CD14-positive monocyte (primary cell): ENCODE measurements around the gene SLC9A7. TPM values are rescaled to one million over a fixed set of nuclear protein-coding genes. Genes with fewer than 3 reads are reported as not detected.
A peak's percentile ranks its signal among the peaks of the same experiment; 100 is the strongest.

ENCODE experiments used
- DNase-seq, 3 donors: peaks; one replicate each; pipeline ENCODE4 v3.0.0-alpha.2; 2011 to 2022
- H2AFZ ChIP-seq: 2 replicates; pipeline ENCODE4 v1.6.0; 2012; ENCODE audit warnings: mild to moderate bottlenecking, low read depth, low read length, inconsistent platforms; ENCODE audit not compliant: insufficient read depth, poor library complexity, severe bottlenecking
- H3K27ac ChIP-seq, 2 donors: 1 replicate in 1 of 2; 2 replicates in 1 of 2; pipeline ENCODE4 v1.5.1; 2012 to 2013; ENCODE audit warnings: low read length in 2 of 2, control low read depth in 1 of 2, inconsistent platforms in 1 of 2, low read depth in 1 of 2, mild to moderate bottlenecking in 1 of 2
- H3K27me3 ChIP-seq, 2 donors: one replicate each; pipeline versions ENCODE4 v1.6.0 to v1.6.1; 2011 to 2013; ENCODE audit warnings: low read length in 2 of 2; ENCODE audit not compliant: control insufficient read depth in 2 of 2, insufficient read depth in 2 of 2
- H3K36me3 ChIP-seq, 2 donors: replicated peaks in 1 of 2; 1 replicate in 1 of 2; 2 replicates in 1 of 2; pipeline versions ENCODE4 v1.5.1 to v1.6.1; 2012 to 2013; ENCODE audit warnings: low read length in 2 of 2, control low read depth in 1 of 2, inconsistent platforms in 1 of 2, mild to moderate bottlenecking in 1 of 2; ENCODE audit not compliant: insufficient read depth in 2 of 2, control insufficient read depth in 1 of 2
- H3K4me1 ChIP-seq, 2 donors: 1 replicate in 1 of 2; 2 replicates in 1 of 2; pipeline versions ENCODE4 v1.5.1 to v1.6.1; 2012 to 2013; ENCODE audit warnings: low read length in 2 of 2, control low read depth in 1 of 2, inconsistent platforms in 1 of 2, mild to moderate bottlenecking in 1 of 2, moderate library complexity in 1 of 2; ENCODE audit not compliant: insufficient read depth in 2 of 2, control insufficient read depth in 1 of 2
- H3K4me2 ChIP-seq: replicated peaks from 2 replicates; pipeline ENCODE3; 2012; ENCODE audit warnings: low read length, moderate library complexity, mild to moderate bottlenecking; ENCODE audit not compliant: poor library complexity, severe bottlenecking; ENCODE audit errors: extremely low read depth
- H3K4me3 ChIP-seq, 3 experiments: fragments of 200-600 bp in 1 of 3; sonication (generic) in 1 of 3; replicated peaks in 1 of 3; 1 replicate in 2 of 3; 2 replicates in 1 of 3; pipeline ENCODE4 v1.5.1; 2011 to 2013; ENCODE audit warnings: low read length in 3 of 3, mild to moderate bottlenecking in 3 of 3, control low read depth in 2 of 3, low read depth in 2 of 3, inconsistent platforms in 1 of 3, moderate library complexity in 1 of 3
- H3K79me2 ChIP-seq: 2 replicates; pipeline ENCODE4 v1.6.0; 2012; ENCODE audit warnings: mild to moderate bottlenecking, control low read depth, inconsistent platforms, low read length, moderate library complexity; ENCODE audit not compliant: insufficient read depth
- H3K9ac ChIP-seq: 2 replicates; pipeline ENCODE4 v1.6.0; 2017; ENCODE audit warnings: low read length, mild to moderate bottlenecking; ENCODE audit not compliant: insufficient read depth, poor library complexity, severe bottlenecking
- H3K9me3 ChIP-seq, 2 donors: replicated peaks in 1 of 2; 1 replicate in 1 of 2; 2 replicates in 1 of 2; pipeline versions ENCODE4 v1.5.1 to v1.6.1; 2012 to 2013; ENCODE audit warnings: low read length in 2 of 2, control low read depth in 1 of 2; ENCODE audit not compliant: control insufficient read depth in 1 of 2, insufficient read depth in 1 of 2
- H4K20me1 ChIP-seq: 2 replicates; pipeline ENCODE4 v1.6.0; 2012; ENCODE audit warnings: mild to moderate bottlenecking, low read length, control low read depth, moderate library complexity; ENCODE audit not compliant: insufficient read depth
- H3K27ac Mint-ChIP-seq, 7 donors: one replicate each; pipeline ENCODE4 v1.8.0; 2020; ENCODE audit warnings: mild to moderate bottlenecking in 7 of 7, mixed read lengths in 7 of 7, moderate library complexity in 6 of 7, inconsistent platforms in 2 of 7
- H3K27me3 Mint-ChIP-seq, 3 donors: one replicate each; pipeline ENCODE4 v1.8.0; 2021 to 2022; ENCODE audit warnings: low read depth in 3 of 3, mild to moderate bottlenecking in 3 of 3, mixed read lengths in 3 of 3, moderate library complexity in 3 of 3, inconsistent platforms in 1 of 3
- H3K36me3 Mint-ChIP-seq, 2 donors: one replicate each; pipeline ENCODE4 v1.8.0; 2020; ENCODE audit warnings: mixed read lengths in 2 of 2, inconsistent platforms in 1 of 2, mild to moderate bottlenecking in 1 of 2
- H3K4me1 Mint-ChIP-seq: one replicate; pipeline ENCODE4 v1.8.0; 2020; ENCODE audit warnings: mild to moderate bottlenecking, mixed read lengths
- H3K4me3 Mint-ChIP-seq, 2 donors: one replicate each; pipeline ENCODE4 v1.8.0; 2020; ENCODE audit warnings: mild to moderate bottlenecking in 2 of 2, mixed read lengths in 2 of 2, moderate library complexity in 1 of 2
- H3K9me3 Mint-ChIP-seq, 7 donors: one replicate each; pipeline ENCODE4 v1.8.0; 2020 to 2022; ENCODE audit warnings: mixed read lengths in 7 of 7, mild to moderate bottlenecking in 6 of 7, moderate library complexity in 6 of 7, inconsistent platforms in 2 of 7
- WGBS: methylation state at CpG from one replicate; pipeline ENCODE4 v1.1.5; 2013; ENCODE audit warnings: missing lambda C conversion rate; ENCODE audit not compliant: insufficient coverage; 5-methylcytosine and 5-hydroxymethylcytosine counted together
- intact Hi-C, 2 donors: fragments of 100-400 bp; cut with micrococcal nuclease; formaldehyde crosslinking; loops; one replicate each; pipeline versions ENCODE4 v1.15.0 to v1.15.1; 2023
- polyA plus RNA-seq, 3 donors: library from polyadenylated mRNA; depleted of rRNA in 1 of 3; unstranded in 2 of 3; stranded (reverse) in 1 of 3; fragments of 300-500 nt in 2 of 3; fragments of >200 nt in 1 of 3; fragmentation: Illumina TruSeq in 2 of 3; gene quantifications; 1 replicate in 2 of 3; 2 replicates in 1 of 3; pipeline ENCODE4 v1.2.3, GENCODE V29; 2012 to 2021
- TF ChIP-seq, protein P1 (sequence below): fragments of 200-600 bp; IDR thresholded peaks from one replicate; pipeline ENCODE4 v1.8.0; 2022; ENCODE audit warnings: antibody characterized with exemption, mild to moderate bottlenecking

The SLC9A7 gene
- polyA plus RNA-seq, 3 donors: 0.73 to 2.0 (median 1.0) TPM

GRCh38 chrX:46588263-46588662 is 170.7 kb downstream of the SLC9A7 start:
- TF ChIP-seq, protein P1, sequence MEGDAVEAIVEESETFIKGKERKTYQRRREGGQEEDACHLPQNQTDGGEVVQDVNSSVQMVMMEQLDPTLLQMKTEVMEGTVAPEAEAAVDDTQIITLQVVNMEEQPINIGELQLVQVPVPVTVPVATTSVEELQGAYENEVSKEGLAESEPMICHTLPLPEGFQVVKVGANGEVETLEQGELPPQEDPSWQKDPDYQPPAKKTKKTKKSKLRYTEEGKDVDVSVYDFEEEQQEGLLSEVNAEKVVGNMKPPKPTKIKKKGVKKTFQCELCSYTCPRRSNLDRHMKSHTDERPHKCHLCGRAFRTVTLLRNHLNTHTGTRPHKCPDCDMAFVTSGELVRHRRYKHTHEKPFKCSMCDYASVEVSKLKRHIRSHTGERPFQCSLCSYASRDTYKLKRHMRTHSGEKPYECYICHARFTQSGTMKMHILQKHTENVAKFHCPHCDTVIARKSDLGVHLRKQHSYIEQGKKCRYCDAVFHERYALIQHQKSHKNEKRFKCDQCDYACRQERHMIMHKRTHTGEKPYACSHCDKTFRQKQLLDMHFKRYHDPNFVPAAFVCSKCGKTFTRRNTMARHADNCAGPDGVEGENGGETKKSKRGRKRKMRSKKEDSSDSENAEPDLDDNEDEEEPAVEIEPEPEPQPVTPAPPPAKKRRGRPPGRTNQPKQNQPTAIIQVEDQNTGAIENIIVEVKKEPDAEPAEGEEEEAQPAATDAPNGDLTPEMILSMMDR: no peak
- Histone ChIP-seq H3K9me3 (no peaks in the 10 kb centered on the region), H3K27ac (peak overlapping the region; percentile 8 to 42), H3K36me3 (no peaks in the 10 kb centered on the region), H3K4me3 (peak overlapping the region in 1 of 3 experiments; percentile 31), H4K20me1 (no peaks in the 10 kb centered on the region), H3K9ac (no peak overlapping the region), H3K27me3 (no peaks in the 10 kb centered on the region), H3K4me2 (peak overlapping the region; percentile 33), H3K79me2 (no peaks in the 10 kb centered on the region), H2AFZ (peak overlapping the region; percentile 46), H3K4me1 (peaks cover 17 to 18% of the 10 kb centered on the region in 2 donors)
- peak overlapping the region in 5 of 7 donors; percentile 22 to 81 (median 74) for H3K27ac Mint-ChIP-seq
- no CpG with 5 or more reads among the region's 4 CpGs for WGBS
- peaks cover 22% of the 10 kb centered on the region for H3K4me1 Mint-ChIP-seq
- peaks cover 0 to 8% (median 2%) of the 10 kb centered on the region in 3 donors for H3K27me3 Mint-ChIP-seq
- intact Hi-C loops: loop anchor here in 1 of 2 donors (5.0 kb wide), 1 partner anchor 39 kb away; no protein-coding TSS in a partner anchor
- peaks cover 0 to 4% of the 10 kb centered on the region in 2 donors for H3K36me3 Mint-ChIP-seq
- H3K9me3 Mint-ChIP-seq: no peaks in the 10 kb centered on the region
- DNase-seq: peak in 2 of 3 donors; percentile 11 to 20
- H3K4me3 Mint-ChIP-seq: peak overlapping the region; percentile 50 to 59

DNA sequence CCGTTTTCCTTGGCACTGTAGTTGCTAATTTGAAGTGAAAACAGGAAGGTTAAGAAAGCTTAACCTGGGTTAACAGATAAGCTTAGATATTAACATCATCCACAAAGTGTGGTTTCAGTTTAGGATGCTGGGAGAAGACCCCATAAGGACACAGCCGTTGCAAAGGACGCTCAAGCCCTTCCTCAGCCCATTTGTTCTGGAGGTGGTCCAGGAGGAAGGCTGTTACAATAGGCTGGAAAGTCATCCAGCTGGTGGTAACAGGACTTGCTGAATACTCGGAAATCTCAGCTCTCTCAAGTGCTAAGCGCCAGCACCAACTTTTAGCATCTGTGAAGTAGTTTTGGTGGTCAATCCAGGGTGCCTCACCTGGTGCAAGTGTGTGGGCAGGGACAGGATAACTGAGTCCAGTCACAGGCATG is 171.2 kb downstream of the SLC9A7 start:
- H2AFZ ChIP-seq: peak overlapping the region; percentile 46
- H3K9me3 ChIP-seq: no peaks in the 10 kb centered on the region
- Mint-ChIP-seq H3K4me1 (peaks cover 26% of the 10 kb centered on the region), H3K27ac (peak overlapping the region in 5 of 7 donors; percentile 22 to 81 (median 76)), H3K27me3 (peaks cover 0 to 6% (median 2%) of the 10 kb centered on the region in 3 donors), H3K9me3 (no peaks in the 10 kb centered on the region), H3K4me3 (peak overlapping the region in 1 of 2 donors; percentile 50), H3K36me3 (peaks cover 0 to 4% of the 10 kb centered on the region in 2 donors)
- no CpG with 5 or more reads among the region's 5 CpGs for WGBS
- H3K4me2 ChIP-seq: peak overlapping the region; percentile 33
- peaks cover 18% of the 10 kb centered on the region in 2 donors for H3K4me1 ChIP-seq
- TF ChIP-seq, protein P1: no peak
- H3K79me2 ChIP-seq: no peaks in the 10 kb centered on the region
- peak overlapping the region; percentile 8 to 42 for H3K27ac ChIP-seq
- no peaks in the 10 kb centered on the region for H4K20me1 ChIP-seq
- DNase-seq: no peak
- no peak overlapping the region for H3K9ac ChIP-seq
- H3K4me3 ChIP-seq: peak overlapping the region in 1 of 3 experiments; percentile 31
- H3K36me3 ChIP-seq: no peaks in the 10 kb centered on the region
- no peaks in the 10 kb centered on the region for H3K27me3 ChIP-seq
- intact Hi-C loops: loop anchor here in 1 of 2 donors (5.0 kb wide), 1 partner anchor 40 kb away; no protein-coding TSS in a partner anchor
